Sigmoid colon (tissue), 7 donors: ENCODE data around the gene ENAH. TPM values are rescaled to one million over a fixed set of nuclear protein-coding genes. Genes with fewer than 3 reads are reported as not detected.

Experiments
- DNase-seq: peaks from one replicate; pipeline ENCODE4 v3.0.0-alpha.2; 2019
- H3K27ac ChIP-seq, 4 donors: fragments of 200-600 bp; sonication (generic); one replicate each; pipeline ENCODE4 v1.5.1; 2016 to 2019; ENCODE audit warnings: mild to moderate bottlenecking in 1 of 4
- H3K27me3 ChIP-seq, 3 donors: fragments of 200-600 bp; sonication (generic); one replicate each; pipeline ENCODE4 v1.5.1; 2019; ENCODE audit warnings: mild to moderate bottlenecking in 1 of 3
- H3K36me3 ChIP-seq, 4 donors: fragments of 200-600 bp; sonication (generic); one replicate each; pipeline ENCODE4 v1.5.1; 2016 to 2019
- H3K4me1 ChIP-seq, 4 donors: fragments of 200-600 bp; sonication (generic); one replicate each; pipeline ENCODE4 v1.5.1; 2017 to 2019
- H3K4me3 ChIP-seq, 4 donors: fragments of 200-600 bp; sonication (generic); one replicate each; pipeline ENCODE4 v1.5.1; 2017 to 2019; ENCODE audit warnings: mild to moderate bottlenecking in 2 of 4, moderate library complexity in 1 of 4
- H3K9me3 ChIP-seq, 4 donors: fragments of 200-600 bp in 3 of 4; sonication (generic) in 3 of 4; one replicate each; pipeline versions ENCODE4 v1.5.1 to v1.6.1; 2013 to 2019
- EP300 ChIP-seq, 4 donors: sonication (generic); formaldehyde crosslinking; IDR thresholded peaks; one replicate each; pipeline ENCODE4 v1.6.1; 2017; ENCODE audit warnings: antibody characterized with exemption in 4 of 4
- POLR2A ChIP-seq, 2 donors: fragments of 450-650 bp; IDR thresholded peaks; one replicate each; pipeline ENCODE4 v1.6.1; 2016; ENCODE audit warnings: antibody characterized with exemption in 2 of 2, mild to moderate bottlenecking in 2 of 2, moderate library complexity in 2 of 2
- POLR2AphosphoS5 ChIP-seq, 4 donors: sonication (generic); formaldehyde crosslinking; IDR thresholded peaks; one replicate each; pipeline ENCODE4 v1.6.1; 2017; ENCODE audit warnings: antibody characterized with exemption in 4 of 4
- WGBS, 2 donors: extraction: QIAGEN DNeasy Blood & Tissue Kit; methylation state at CpG; one replicate each; pipeline ENCODE4 v1.1.7; 2013; 5-methylcytosine and 5-hydroxymethylcytosine counted together
- intact Hi-C: fragments of 100-400 bp; cut with DNase I; formaldehyde crosslinking; loops from one replicate; pipeline ENCODE4 v1.15.1; 2023
- polyA plus RNA-seq, 3 donors: library from polyadenylated mRNA; stranded (reverse); fragments of 200-250 nt; gene quantifications; one replicate each; pipeline ENCODE4 v1.2.3, GENCODE V29; 2013
- total RNA-seq, 4 donors: library from RNA; depleted of rRNA; stranded (reverse); fragments of >200 nt; gene quantifications; one replicate each; pipeline ENCODE4 v1.1.0, GENCODE V29; 2016
- TF ChIP-seq, protein P1 (sequence below), 4 experiments: fragments of 450-650 bp in 3 of 4; fragments of 200-600 bp in 1 of 4; IDR thresholded peaks; one replicate each; pipeline ENCODE4 v1.5.1; 2016 to 2019; ENCODE audit warnings: antibody characterized with exemption in 4 of 4, mild to moderate bottlenecking in 3 of 4, moderate library complexity in 2 of 4
- donor health status: healthy with polysubstance abuse.
- donor health status: Bipolar disorder and iron deficiency.
- donor health status: healthy.

Gene ENAH
- total and polyA plus RNA-seq, 7 donors = 9.6 to 197 (median 92.2) TPM

DNA sequence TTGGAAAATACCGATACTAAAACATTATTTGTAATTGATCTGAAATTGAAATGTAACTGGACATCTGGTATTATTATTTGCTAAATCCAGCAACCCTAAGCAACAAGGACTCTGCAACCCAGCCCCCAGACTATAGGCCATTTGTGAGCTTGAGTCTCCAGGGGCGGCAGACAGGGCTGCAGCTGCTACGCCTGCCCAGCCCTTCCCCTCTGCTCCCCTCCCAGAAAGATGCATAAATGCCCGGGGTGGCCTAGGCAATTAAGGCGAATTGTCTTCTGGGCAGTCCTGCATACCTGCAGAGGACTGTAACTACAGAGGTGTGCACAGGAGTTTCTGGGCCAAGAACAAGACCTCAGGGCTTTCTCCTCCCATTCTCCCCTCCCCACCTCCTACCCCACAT is 183.9 kb downstream of the ENAH start:
- no peak overlapping the region for H3K4me3 ChIP-seq
- intact Hi-C loops = no loop called here
- H3K27me3 ChIP-seq = no peaks in the 10 kb centered on the region
- WGBS, 2 donors = 48 to 82% methylated on average over 5 of the region's 5 CpGs
- H3K36me3 ChIP-seq = no peaks in the 10 kb centered on the region
- no peaks in the 10 kb centered on the region for H3K9me3 ChIP-seq
- TF ChIP-seq EP300 (IDR thresholded peaks at IDR 0.05) = no peak
- no peak for TF ChIP-seq POLR2AphosphoS5 (IDR thresholded peaks at IDR 0.05)
- TF ChIP-seq, protein P1, sequence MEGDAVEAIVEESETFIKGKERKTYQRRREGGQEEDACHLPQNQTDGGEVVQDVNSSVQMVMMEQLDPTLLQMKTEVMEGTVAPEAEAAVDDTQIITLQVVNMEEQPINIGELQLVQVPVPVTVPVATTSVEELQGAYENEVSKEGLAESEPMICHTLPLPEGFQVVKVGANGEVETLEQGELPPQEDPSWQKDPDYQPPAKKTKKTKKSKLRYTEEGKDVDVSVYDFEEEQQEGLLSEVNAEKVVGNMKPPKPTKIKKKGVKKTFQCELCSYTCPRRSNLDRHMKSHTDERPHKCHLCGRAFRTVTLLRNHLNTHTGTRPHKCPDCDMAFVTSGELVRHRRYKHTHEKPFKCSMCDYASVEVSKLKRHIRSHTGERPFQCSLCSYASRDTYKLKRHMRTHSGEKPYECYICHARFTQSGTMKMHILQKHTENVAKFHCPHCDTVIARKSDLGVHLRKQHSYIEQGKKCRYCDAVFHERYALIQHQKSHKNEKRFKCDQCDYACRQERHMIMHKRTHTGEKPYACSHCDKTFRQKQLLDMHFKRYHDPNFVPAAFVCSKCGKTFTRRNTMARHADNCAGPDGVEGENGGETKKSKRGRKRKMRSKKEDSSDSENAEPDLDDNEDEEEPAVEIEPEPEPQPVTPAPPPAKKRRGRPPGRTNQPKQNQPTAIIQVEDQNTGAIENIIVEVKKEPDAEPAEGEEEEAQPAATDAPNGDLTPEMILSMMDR (IDR thresholded peaks at IDR 0.05) = no peak
- no peak for TF ChIP-seq POLR2A (IDR thresholded peaks at IDR 0.05)
- peak; percentile 37 for DNase-seq
- H3K27ac ChIP-seq = peak overlapping the region in 3 of 4 donors; percentile 93 to 96 (median 93)
- peaks cover 0 to 72% (median 62%) of the 10 kb centered on the region in 4 donors for H3K4me1 ChIP-seq

DNA sequence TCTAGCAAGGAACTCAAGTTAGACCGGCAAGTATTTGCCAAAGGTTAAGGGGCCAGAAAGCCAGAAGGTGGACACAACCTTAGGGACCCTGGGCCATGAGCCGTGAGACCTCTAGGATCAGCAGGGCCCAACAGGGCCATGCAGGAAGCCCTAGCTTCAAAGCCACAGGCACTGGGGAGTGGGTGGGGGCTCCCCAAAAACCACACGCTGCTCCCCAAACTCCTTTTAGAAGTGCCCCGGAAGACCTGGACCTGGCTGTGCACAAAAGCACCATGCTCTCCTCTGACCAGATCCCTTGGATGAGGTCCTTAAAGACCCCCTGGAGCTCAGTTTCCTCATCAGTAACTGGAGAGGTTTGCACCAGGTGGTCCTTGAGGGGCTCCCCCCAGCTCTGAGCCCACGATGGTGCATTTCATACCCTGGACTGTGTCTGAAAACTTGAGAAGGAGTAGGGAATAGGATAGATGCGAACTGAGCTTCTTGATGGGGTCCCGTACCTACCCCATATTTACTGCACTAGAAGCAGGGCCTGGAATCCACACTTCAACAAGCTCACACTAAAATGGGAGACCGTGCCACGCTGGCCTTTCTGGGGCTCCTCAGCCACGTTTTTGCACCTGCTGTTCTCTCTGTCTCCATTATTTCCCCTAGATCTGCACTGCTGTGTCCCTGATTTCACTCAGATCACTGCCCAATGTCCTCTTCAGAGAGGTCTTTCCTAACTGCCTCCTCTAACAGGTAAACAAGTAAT is 184.5 kb downstream of the ENAH start:
- 72 to 87% methylated on average over 10 of the region's 10 CpGs for WGBS, 2 donors
- Histone ChIP-seq H3K9me3 (no peaks in the 10 kb centered on the region), H3K4me3 (peak overlapping the region in 1 of 4 donors; percentile 26), H3K27me3 (no peaks in the 10 kb centered on the region), H3K27ac (peak overlapping the region; percentile 62 to 96 (median 93)), H3K4me1 (peaks cover 0 to 72% (median 63%) of the 10 kb centered on the region in 4 donors), H3K36me3 (no peaks in the 10 kb centered on the region)
- no peak for TF ChIP-seq EP300 (IDR thresholded peaks at IDR 0.05)
- TF ChIP-seq, protein P1 (IDR thresholded peaks at IDR 0.05) = no peak
- no peak for TF ChIP-seq POLR2A (IDR thresholded peaks at IDR 0.05)
- TF ChIP-seq POLR2AphosphoS5 (IDR thresholded peaks at IDR 0.05) = no peak
- peak; percentile 60 for DNase-seq
- intact Hi-C loops = no loop called here

DNA sequence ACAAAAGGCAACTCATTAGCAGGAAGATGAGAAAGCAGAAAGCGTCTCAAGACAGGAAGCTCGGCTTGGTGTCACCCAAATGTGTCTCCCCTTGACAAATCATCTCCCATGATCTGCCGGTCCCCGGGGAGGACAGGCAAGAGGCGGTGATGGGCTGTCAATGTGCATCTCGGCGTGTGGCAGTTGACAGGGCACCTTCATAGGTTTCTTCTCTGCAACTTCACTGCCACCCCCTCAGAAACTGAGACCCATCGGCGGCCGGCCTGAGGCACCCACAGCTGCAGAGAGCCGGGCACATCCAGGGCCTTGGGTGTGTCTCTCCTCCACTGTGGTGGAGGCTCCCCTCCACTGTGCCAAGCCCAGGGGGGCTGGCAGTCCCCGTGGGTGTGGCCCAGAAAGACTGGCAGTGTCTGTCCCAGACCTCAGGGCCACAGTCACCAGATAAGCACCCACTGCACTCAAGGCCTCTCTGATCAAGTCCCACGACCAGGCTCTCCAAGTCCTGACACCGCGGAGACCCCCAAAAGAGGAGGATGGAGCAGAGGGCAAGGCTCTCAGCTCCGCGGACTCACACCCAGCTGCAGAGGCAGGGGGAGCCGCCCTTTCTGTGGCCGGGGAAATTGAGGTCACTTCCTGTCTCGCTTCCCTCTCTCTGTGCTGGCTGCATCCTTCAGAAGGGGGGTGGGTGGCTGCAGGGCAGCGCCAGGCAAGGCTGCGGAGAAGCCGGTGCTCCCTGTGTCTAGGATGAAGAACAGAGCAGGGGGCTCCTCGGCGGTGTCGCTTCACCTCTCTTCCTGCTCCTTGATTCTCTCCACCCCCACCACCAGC is 185.5 kb downstream of the ENAH start:
- WGBS, 2 donors = 36 to 70% methylated on average over 26 of the region's 26 CpGs
- TF ChIP-seq EP300 (IDR thresholded peaks at IDR 0.05) = no peak
- TF ChIP-seq, protein P1 (IDR thresholded peaks at IDR 0.05) = no peak
- TF ChIP-seq POLR2A (IDR thresholded peaks at IDR 0.05) = peak in 1 of 2 donors; percentile 40
- peak; percentile 36 to 73 (median 68) for TF ChIP-seq POLR2AphosphoS5 (IDR thresholded peaks at IDR 0.05)
- Histone ChIP-seq H3K27me3 (no peaks in the 10 kb centered on the region), H3K27ac (peak overlapping the region; percentile 62 to 96 (median 93)), H3K36me3 (no peaks in the 10 kb centered on the region), H3K4me3 (peak overlapping the region in 3 of 4 donors; percentile 26 to 30 (median 28)), H3K4me1 (peaks cover 0 to 76% (median 66%) of the 10 kb centered on the region in 4 donors), H3K9me3 (no peaks in the 10 kb centered on the region)
- DNase-seq = peak; percentile 87
- intact Hi-C loops = no loop called here

DNA sequence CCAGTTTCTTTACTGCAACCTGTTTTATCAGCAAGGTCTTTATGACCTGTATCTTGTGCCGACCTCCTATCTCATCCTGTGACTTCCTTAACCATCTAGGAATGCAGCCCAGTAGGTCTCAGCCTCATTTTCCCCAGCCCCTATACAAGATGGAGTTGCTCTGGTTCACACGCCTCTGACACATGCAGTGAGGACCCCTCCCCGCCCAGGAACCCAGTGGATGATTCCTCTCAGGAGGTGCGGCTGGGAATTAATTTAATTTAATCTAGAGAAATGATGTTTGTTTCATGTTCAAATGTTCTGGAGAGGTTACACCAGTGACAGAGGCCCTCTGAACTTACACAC is 186.1 kb downstream of the ENAH start:
- peak overlapping the region in 3 of 4 donors; percentile 93 to 96 (median 93) for H3K27ac ChIP-seq
- H3K27me3 ChIP-seq = no peaks in the 10 kb centered on the region
- H3K4me3 ChIP-seq = no peak overlapping the region
- 83 to 90% methylated on average over 4 of the region's 4 CpGs for WGBS, 2 donors
- TF ChIP-seq POLR2AphosphoS5 (IDR thresholded peaks at IDR 0.05) (no peak), POLR2A (IDR thresholded peaks at IDR 0.05) (no peak), EP300 (IDR thresholded peaks at IDR 0.05) (no peak)
- TF ChIP-seq, protein P1 (IDR thresholded peaks at IDR 0.05) = no peak
- peaks cover 0 to 81% (median 72%) of the 10 kb centered on the region in 4 donors for H3K4me1 ChIP-seq
- no peaks in the 10 kb centered on the region for H3K36me3 ChIP-seq
- intact Hi-C loops = no loop called here
- no peak for DNase-seq
- no peaks in the 10 kb centered on the region for H3K9me3 ChIP-seq
